MCF 10A (cell line): ENCODE results near the gene TULP3. TPM values are rescaled to one million over a fixed set of nuclear protein-coding genes. Genes with fewer than 3 reads are reported as not detected.

Source experiments
- BruUV-seq: library from RNA; stranded (reverse); fragments of 400-500 nt; replicated peaks from 2 replicates; lab custom pipeline; 2021; lab: Mats Ljungman, UMichigan
- CTCF ChIA-PET: fragments of 300-600 bp; sonication (Branson Sonifier 250); formaldehyde crosslinking; extraction: SDS; loops from one replicate; lab custom pipeline; 2021; ENCODE audit warnings: antibody characterized with exemption, inconsistent platforms; lab: Yijun Ruan, JAX
- POLR2A ChIA-PET: fragments of 300-600, 350-650 bp; sonication (Branson Sonifier 250); formaldehyde crosslinking; extraction: SDS; loops from one replicate; lab custom pipeline; 2020; ENCODE audit warnings: antibody characterized with exemption, inconsistent platforms; lab: Yijun Ruan, JAX
- DNase-seq: peaks from one replicate; pipeline ENCODE4 v3.0.0-alpha.2; 2018; ENCODE audit not compliant: unreplicated experiment
- H3K27ac Mint-ChIP-seq: one replicate; pipeline ENCODE4 v1.8.0; 2022; ENCODE audit warnings: mild to moderate bottlenecking, low read depth, mixed read lengths; ENCODE audit not compliant: unreplicated experiment
- H3K27me3 Mint-ChIP-seq: one replicate; pipeline ENCODE4 v1.8.0; 2022; ENCODE audit warnings: mixed read lengths; ENCODE audit not compliant: insufficient read depth, unreplicated experiment
- H3K36me3 Mint-ChIP-seq: one replicate; pipeline ENCODE4 v1.8.0; 2022; ENCODE audit warnings: mild to moderate bottlenecking, moderate library complexity, mixed read lengths; ENCODE audit not compliant: insufficient read depth, unreplicated experiment
- H3K4me1 Mint-ChIP-seq: one replicate; pipeline ENCODE4 v1.8.0; 2022; ENCODE audit warnings: mixed read lengths; ENCODE audit not compliant: insufficient read depth, unreplicated experiment
- H3K4me3 Mint-ChIP-seq: one replicate; pipeline ENCODE4 v1.8.0; 2022; ENCODE audit warnings: mild to moderate bottlenecking, moderate library complexity, mixed read lengths; ENCODE audit not compliant: unreplicated experiment
- H3K9me3 Mint-ChIP-seq: one replicate; pipeline ENCODE4 v1.8.0; 2022; ENCODE audit warnings: mixed read lengths; ENCODE audit not compliant: unreplicated experiment
- intact Hi-C: fragments of 100-400 bp; cut with micrococcal nuclease; formaldehyde crosslinking; loops from 2 replicates; pipeline ENCODE4 v1.14.1; 2022
- total RNA-seq: library from RNA; stranded (reverse); gene quantifications from 2 replicates; pipeline ENCODE4 v1.2.3, GENCODE V29; 2022
- TF ChIP-seq, protein P1 (sequence below): fragments of 200-600 bp; IDR thresholded peaks from one replicate; pipeline ENCODE4 v1.8.0; 2022; ENCODE audit warnings: antibody characterized with exemption, mild to moderate bottlenecking; ENCODE audit not compliant: unreplicated experiment

Gene TULP3
- total RNA-seq, 1 experiment from 2014 or later = 36.2 TPM

DNA sequence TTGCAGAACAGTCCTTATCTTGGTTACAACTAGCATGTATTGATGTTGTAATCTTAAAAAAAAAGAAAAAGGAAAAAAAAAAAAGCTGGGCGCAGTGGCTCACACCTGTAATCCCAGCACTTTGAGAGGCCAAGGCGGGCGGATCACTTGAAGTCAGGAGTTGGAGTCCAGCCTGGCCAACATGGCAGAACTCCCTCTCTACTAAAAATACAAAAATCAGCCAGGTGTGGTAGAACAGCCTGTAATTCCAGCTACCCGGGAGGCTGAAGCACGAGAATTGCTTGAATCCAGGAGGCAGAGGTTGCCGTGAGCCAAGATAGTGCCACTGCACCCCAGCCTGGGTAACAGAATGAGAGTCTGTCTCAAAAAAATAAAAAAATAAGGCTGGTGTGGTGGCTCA is 42.9 kb downstream of the TULP3 start:
- TF ChIP-seq, protein P1, sequence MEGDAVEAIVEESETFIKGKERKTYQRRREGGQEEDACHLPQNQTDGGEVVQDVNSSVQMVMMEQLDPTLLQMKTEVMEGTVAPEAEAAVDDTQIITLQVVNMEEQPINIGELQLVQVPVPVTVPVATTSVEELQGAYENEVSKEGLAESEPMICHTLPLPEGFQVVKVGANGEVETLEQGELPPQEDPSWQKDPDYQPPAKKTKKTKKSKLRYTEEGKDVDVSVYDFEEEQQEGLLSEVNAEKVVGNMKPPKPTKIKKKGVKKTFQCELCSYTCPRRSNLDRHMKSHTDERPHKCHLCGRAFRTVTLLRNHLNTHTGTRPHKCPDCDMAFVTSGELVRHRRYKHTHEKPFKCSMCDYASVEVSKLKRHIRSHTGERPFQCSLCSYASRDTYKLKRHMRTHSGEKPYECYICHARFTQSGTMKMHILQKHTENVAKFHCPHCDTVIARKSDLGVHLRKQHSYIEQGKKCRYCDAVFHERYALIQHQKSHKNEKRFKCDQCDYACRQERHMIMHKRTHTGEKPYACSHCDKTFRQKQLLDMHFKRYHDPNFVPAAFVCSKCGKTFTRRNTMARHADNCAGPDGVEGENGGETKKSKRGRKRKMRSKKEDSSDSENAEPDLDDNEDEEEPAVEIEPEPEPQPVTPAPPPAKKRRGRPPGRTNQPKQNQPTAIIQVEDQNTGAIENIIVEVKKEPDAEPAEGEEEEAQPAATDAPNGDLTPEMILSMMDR = no peak

GRCh38 chr12:2934371-2934770 is 43.7 kb downstream of the TULP3 start:
- POLR2A ChIA-PET = interaction anchor here (0.6 kb wide), 1 partner anchor 9 kb away, joined by 4 read pairs; no protein-coding TSS in a partner anchor
- no peaks in the 10 kb centered on the region for H3K27me3 Mint-ChIP-seq
- DNase-seq = no peak
- H3K9me3 Mint-ChIP-seq = no peaks in the 10 kb centered on the region
- TF ChIP-seq, protein P1 = no peak
- no peak overlapping the region for H3K27ac Mint-ChIP-seq
- no peaks in the 10 kb centered on the region for H3K4me1 Mint-ChIP-seq
- H3K36me3 Mint-ChIP-seq = peaks cover 91% of the 10 kb centered on the region
- BruUV-seq = no TSS peak
- intact Hi-C loops = no loop called here
- CTCF ChIA-PET = interaction anchor here (0.7 kb wide), 1 partner anchor 112 kb away, joined by 3 read pairs; no protein-coding TSS in a partner anchor
- H3K4me3 Mint-ChIP-seq = no peak overlapping the region

More for the DNA sequence above, 42.9 kb downstream of the TULP3 start:
- no TSS peak for BruUV-seq
- no peak for DNase-seq
- POLR2A ChIA-PET = interaction anchor here (1.4 kb wide), 1 partner anchor 42 kb away, joined by 4 read pairs; no protein-coding TSS in a partner anchor
- Mint-ChIP-seq H3K27me3 (no peaks in the 10 kb centered on the region), H3K27ac (no peak overlapping the region), H3K4me3 (no peak overlapping the region), H3K4me1 (no peaks in the 10 kb centered on the region), H3K9me3 (no peaks in the 10 kb centered on the region), H3K36me3 (peaks cover 97% of the 10 kb centered on the region)
- intact Hi-C loops = no loop called here
- CTCF ChIA-PET = interaction anchor here (0.7 to 1.9 kb wide), 4 partner anchors 11 to 83 kb away, joined by 3 to 8 read pairs (median 4); no protein-coding TSS in a partner anchor

- Mint-ChIP-seq H3K4me1 (no peaks in the 10 kb centered on the region), H3K27me3 (no peaks in the 10 kb centered on the region), H3K36me3 (peaks cover 83% of the 10 kb centered on the region), H3K4me3 (no peak overlapping the region), H3K27ac (no peak overlapping the region), H3K9me3 (no peaks in the 10 kb centered on the region)
- POLR2A ChIA-PET = no interaction called here
- CTCF ChIA-PET = interaction anchor here (0.7 kb wide), 1 partner anchor 132 kb away, joined by 3 read pairs; no protein-coding TSS in a partner anchor
- intact Hi-C loops = no loop called here
- BruUV-seq = no TSS peak
- TF ChIP-seq, protein P1 = no peak
- DNase-seq = no peak
These were observed 45.6 kb downstream of the TULP3 start for GRCh38 chr12:2936301-2936700.

DNA sequence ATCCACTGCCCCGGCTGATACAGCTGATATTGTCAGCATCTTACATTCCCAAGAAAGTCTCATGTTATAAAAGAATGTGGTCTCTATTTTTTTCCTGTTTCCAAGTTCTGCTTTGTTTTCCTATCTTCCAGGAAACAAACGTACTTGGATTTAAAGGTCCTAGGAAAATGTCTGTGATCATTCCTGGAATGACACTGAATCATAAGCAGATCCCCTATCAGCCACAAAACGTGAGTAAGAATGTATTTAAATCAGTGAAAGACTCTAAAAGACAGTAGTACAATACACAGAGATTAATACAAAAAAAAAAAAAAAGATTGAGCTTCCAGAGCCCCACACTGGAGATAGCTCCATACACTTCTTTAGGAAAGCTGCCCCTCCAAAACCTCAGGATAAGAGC is 46.8 kb downstream of the TULP3 start:
- CTCF ChIA-PET = no interaction called here
- no peaks in the 10 kb centered on the region for H3K9me3 Mint-ChIP-seq
- no peak for DNase-seq

More for the DNA sequence above, 46.8 kb downstream of the TULP3 start:
- Mint-ChIP-seq H3K36me3 (peaks cover 71% of the 10 kb centered on the region), H3K27me3 (no peaks in the 10 kb centered on the region), H3K4me1 (no peaks in the 10 kb centered on the region), H3K27ac (no peak overlapping the region), H3K4me3 (no peak overlapping the region)
- BruUV-seq = no TSS peak
- intact Hi-C loops = no loop called here
- TF ChIP-seq, protein P1 = no peak
- POLR2A ChIA-PET = no interaction called here
